Measurements from ENCODE around the gene DOLPP1. TPM values are rescaled to one million over a fixed set of nuclear protein-coding genes. Genes with fewer than 3 reads are reported as not detected.

The DOLPP1 gene
- total and polyA plus RNA-seq, 2 of the 8 experiments (the other 6 are each of a cell fraction or from before 2014, with no cell fraction given) = 36.0 to 45.3 TPM

- TF ChIP-seq, protein P1, sequence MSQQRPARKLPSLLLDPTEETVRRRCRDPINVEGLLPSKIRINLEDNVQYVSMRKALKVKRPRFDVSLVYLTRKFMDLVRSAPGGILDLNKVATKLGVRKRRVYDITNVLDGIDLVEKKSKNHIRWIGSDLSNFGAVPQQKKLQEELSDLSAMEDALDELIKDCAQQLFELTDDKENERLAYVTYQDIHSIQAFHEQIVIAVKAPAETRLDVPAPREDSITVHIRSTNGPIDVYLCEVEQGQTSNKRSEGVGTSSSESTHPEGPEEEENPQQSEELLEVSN (IDR thresholded peaks at IDR 0.05) = no peak
- TF ChIP-seq RBBP5 (IDR thresholded peaks at IDR 0.05; ENCODE audit: borderline replicate concordance, low read depth, low read length) (no peak), MAFK (IDR thresholded peaks at IDR 0.05; ENCODE audit: low read depth, low read length) (no peak), FOSL1 (IDR thresholded peaks at IDR 0.05; ENCODE audit: insufficient read depth, low read depth, low read length) (no peak), POLR2AphosphoS5 (IDR thresholded peaks at IDR 0.05; ENCODE audit: low read depth, low read length) (no peak)
Observed at GRCh38 chr9:129031514-129031913, 49.4 kb upstream of the DOLPP1 start (continued).

Data from H1 (cell line).